IPS-18a (cell line): Measurements from ENCODE around the gene CRLF1.

Source experiments
- H3K27ac ChIP-seq: one replicate; pipeline ENCODE4 v1.5.1; 2013; ENCODE audit warnings: low read length
- H3K27me3 ChIP-seq: one replicate; pipeline ENCODE4 v1.6.1; 2013; ENCODE audit warnings: mild to moderate bottlenecking, low read length; ENCODE audit not compliant: control insufficient read depth, insufficient read depth
- H3K36me3 ChIP-seq: one replicate; pipeline ENCODE4 v1.6.1; 2013; ENCODE audit warnings: low read depth, low read length; ENCODE audit not compliant: control insufficient read depth
- H3K4me1 ChIP-seq: one replicate; pipeline ENCODE4 v1.6.1; 2013; ENCODE audit warnings: low read depth, low read length; ENCODE audit not compliant: control insufficient read depth
- H3K4me3 ChIP-seq: one replicate; pipeline ENCODE4 v1.5.1; 2013; ENCODE audit warnings: low read length
- H3K9ac ChIP-seq: one replicate; pipeline ENCODE4 v1.6.1; 2013; ENCODE audit warnings: mild to moderate bottlenecking, low read length, moderate library complexity
- H3K9me3 ChIP-seq: one replicate; pipeline ENCODE4 v1.6.1; 2013; ENCODE audit warnings: low read depth, low read length; ENCODE audit not compliant: control insufficient read depth

The CRLF1 gene

DNA sequence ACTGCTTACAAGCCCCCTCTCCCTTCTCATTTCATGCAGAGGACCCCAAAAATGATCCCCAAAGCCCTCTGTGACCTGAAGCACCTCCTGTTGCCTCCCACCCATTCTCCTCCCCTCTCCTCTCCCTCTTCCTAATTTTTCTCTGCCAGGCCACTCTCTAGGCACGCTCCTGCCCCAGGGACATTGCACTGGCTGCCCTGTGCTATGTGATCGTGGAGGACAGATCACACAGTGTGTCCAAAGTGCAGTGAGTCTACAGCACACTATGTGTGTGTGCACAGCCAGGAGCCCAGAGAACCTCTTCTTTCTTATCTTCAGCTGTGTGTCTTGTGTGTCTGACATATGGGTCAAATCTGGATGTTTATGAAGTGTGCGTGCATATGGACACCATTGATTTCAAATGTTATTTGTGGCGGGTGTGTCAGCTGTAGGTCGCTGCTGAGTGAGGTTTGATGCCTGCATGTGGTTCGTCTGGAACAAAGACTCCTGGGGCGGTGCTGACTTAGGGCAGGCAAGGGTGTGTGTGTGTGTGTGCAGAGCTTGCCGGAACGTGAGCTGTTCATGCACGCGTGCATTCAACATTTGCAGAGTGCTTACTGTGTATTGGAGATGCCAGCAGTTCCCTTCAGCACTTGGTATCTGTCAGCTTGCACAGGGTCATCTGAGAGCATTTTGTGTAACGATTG, 28.2 kb upstream of the CRLF1 start:
- H3K36me3 ChIP-seq: no peaks in the 10 kb centered on the region
- H3K4me3 ChIP-seq: no peak overlapping the region
- H3K27ac ChIP-seq: no peak overlapping the region
- H3K4me1 ChIP-seq: peaks cover 6% of the 10 kb centered on the region
- H3K27me3 ChIP-seq: peaks cover 11% of the 10 kb centered on the region
- no peak overlapping the region for H3K9ac ChIP-seq
- H3K9me3 ChIP-seq: no peaks in the 10 kb centered on the region

DNA sequence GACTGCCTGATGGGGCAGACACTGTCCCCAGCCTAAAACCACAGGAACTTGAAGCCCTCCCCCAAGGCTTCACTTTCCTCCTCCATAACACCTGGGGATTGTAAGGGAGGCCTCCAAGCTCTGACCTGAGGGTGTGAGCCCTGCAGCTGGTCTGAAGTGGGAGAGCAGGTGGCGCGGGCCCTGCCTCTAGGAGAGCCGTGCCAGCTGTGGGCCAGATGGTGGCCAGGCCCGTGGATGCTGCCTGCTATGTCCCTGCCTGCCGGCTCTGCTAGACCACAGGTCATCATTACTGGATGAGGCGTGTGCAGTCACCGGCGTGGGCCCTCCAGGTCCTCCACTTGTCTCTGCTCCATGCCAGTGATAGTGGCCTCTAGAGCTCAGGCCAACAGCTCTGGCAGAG, 26.7 kb upstream of the CRLF1 start:
- no peak overlapping the region for H3K4me3 ChIP-seq
- H3K27me3 ChIP-seq: peaks cover 11% of the 10 kb centered on the region
- H3K9me3 ChIP-seq: no peaks in the 10 kb centered on the region
- peaks cover 6% of the 10 kb centered on the region for H3K4me1 ChIP-seq
- no peak overlapping the region for H3K9ac ChIP-seq
- H3K36me3 ChIP-seq: no peaks in the 10 kb centered on the region
- H3K27ac ChIP-seq: no peak overlapping the region

DNA sequence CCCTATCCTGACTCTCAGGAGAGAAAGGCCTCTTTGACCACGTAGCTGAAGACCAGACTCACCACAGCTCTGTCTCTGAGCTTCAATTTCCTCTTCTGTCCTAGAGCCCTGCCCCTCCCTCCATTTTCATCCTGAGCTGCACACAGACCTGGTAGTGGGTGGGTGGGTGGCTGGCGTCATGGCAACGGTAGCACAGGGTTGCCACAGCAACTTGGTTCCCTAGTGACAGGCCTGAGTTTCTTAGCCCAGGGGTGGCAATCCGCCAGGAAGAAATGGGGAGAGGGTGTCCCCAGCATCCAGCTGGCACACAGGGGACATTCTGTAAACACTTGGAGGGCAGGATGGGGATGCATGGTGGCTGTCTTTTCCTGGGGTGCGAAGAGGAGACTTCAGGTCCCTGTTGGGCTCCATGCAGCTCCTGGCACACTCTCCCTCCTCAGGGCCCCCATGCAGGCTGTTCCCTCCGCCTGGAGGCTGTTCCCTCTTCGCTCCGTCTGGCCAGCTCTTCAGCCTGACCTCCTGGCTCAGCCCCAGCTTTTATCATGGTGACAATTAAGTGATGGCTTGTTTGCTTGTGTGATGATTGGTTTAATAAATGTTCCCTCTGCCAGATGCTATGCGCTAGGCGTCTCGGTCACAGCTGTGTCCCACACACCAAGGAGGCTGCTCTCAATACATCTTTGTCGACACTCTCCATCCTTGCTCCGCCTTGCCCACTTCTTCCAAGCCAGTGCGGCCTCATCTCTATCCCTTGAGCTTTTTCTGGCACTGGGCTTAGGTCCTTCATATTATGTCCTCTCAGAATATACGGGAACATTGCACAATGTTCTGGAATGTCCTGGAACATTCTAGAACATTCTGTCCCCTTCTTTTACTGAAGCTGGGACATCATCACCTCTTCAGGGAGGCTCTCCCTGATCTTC, 22.8 kb upstream of the CRLF1 start:
- Histone ChIP-seq H3K4me3 (no peak overlapping the region), H3K27me3 (peaks cover 1% of the 10 kb centered on the region), H3K4me1 (no peaks in the 10 kb centered on the region), H3K9ac (no peak overlapping the region), H3K27ac (no peak overlapping the region), H3K36me3 (no peaks in the 10 kb centered on the region), H3K9me3 (no peaks in the 10 kb centered on the region)

DNA sequence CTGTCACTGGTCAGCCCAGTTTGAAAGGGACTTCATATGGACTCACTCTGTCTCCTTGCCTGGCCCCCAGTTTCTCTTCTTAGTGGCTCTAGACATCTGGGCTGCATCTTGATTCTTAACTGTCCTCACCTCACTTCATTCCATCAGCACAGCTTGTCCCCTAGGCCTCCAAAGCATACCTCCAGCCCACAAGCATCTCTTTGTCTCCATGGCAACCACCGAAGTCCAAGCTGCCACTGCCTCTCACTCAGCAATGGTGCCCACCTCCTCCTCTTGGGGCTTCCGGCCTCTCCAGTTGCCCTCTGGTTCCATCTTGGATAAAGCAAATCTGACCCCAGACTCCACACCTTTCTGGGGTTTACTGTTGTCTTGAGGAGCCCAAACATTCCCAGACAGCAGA, 20.3 kb upstream of the CRLF1 start:
- Histone ChIP-seq H3K27ac (no peak overlapping the region), H3K4me3 (no peak overlapping the region), H3K27me3 (no peaks in the 10 kb centered on the region), H3K36me3 (no peaks in the 10 kb centered on the region), H3K9me3 (no peaks in the 10 kb centered on the region), H3K9ac (no peak overlapping the region), H3K4me1 (no peaks in the 10 kb centered on the region)

DNA sequence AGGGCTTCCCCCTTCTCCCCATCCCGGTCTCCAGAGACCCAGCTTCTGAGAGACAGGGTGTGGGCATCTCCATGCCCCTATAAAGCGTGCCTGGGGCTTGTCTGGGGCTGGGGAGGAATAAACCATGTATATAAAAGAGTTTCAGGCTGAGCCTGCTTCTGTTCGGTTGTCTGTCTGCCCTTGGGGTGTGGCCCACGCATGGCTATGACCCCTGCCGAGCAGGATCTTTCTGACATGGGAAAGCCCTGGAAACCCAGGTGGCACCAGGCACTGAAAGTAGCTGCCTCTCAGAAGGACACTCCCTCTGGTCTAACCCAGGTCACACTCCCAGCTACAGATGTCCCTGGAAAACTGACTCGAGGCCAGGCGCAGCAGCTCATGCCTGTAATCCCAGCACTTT, 14.3 kb upstream of the CRLF1 start:
- no peak overlapping the region for H3K4me3 ChIP-seq
- no peak overlapping the region for H3K27ac ChIP-seq
- no peak overlapping the region for H3K9ac ChIP-seq
- H3K36me3 ChIP-seq: no peaks in the 10 kb centered on the region
- no peaks in the 10 kb centered on the region for H3K4me1 ChIP-seq
- H3K9me3 ChIP-seq: no peaks in the 10 kb centered on the region
- peaks cover 4% of the 10 kb centered on the region for H3K27me3 ChIP-seq

DNA sequence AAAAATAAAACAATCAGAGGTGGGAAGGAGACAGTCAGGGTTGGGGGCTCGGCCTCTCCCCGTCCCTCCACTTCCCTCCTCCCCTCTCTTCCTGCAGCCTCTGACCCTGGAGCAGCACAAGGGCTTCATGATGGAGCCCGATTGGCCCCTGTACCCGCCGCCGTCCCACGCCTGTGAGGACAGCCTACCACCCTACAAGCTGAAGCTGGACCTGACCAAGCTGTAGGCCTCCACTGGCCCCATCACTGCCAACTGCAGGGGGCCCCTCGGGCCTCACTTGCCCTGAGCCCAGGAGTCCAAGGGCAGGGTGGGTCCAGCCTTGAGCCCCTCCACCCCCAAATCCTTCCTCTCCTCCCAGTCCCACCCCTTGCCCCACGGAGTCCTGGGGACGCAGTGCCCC, 13.7 kb upstream of the CRLF1 start:
- H3K4me1 ChIP-seq: no peaks in the 10 kb centered on the region
- H3K36me3 ChIP-seq: no peaks in the 10 kb centered on the region
- H3K27ac ChIP-seq: no peak overlapping the region
- H3K4me3 ChIP-seq: no peak overlapping the region
- H3K9me3 ChIP-seq: no peaks in the 10 kb centered on the region
- H3K9ac ChIP-seq: no peak overlapping the region
- peaks cover 10% of the 10 kb centered on the region for H3K27me3 ChIP-seq

DNA sequence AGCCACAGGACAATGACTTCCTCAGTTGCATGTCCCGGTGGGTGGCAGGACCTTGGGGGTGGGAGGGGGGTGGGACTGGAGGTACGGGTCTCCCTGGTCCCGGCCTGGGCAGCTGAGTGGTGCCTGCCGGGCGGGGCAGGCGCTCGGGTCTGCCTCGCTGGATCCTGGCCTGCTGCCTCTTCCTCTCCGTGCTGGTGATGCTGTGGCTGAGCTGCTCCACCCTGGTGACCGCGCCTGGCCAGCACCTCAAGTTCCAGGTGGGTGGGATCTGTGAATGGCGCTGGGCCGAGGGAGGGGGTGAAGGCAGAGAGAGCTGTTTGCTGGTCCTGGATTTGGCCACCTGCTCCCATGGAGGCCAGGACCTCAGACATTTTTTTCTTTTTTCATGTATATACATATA, 11.6 kb upstream of the CRLF1 start:
- H3K27me3 ChIP-seq: peaks cover 30% of the 10 kb centered on the region
- H3K9me3 ChIP-seq: no peaks in the 10 kb centered on the region
- no peak overlapping the region for H3K27ac ChIP-seq
- H3K9ac ChIP-seq: no peak overlapping the region
- peaks cover 3% of the 10 kb centered on the region for H3K4me1 ChIP-seq
- H3K36me3 ChIP-seq: no peaks in the 10 kb centered on the region
- H3K4me3 ChIP-seq: no peak overlapping the region

DNA sequence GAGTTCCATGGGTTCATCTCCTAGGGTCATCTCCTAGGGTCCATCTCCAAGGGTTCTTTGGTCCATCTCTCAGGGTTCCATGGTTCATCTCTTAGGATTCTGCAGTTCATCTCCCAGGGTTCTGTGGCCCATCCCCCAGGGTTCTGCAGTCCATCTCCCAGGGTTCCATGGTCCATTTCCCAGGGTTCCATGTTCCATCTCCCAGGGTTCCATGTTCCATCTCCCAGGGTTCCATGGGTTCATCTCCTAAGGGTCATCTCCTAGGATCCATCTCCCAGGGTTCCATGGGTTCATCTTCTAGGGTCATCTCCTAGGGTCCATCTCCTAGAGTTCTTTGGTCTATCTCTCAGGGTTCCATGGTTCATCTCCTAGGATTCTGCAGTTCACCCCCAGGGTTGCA, 11.0 kb upstream of the CRLF1 start:
- Histone ChIP-seq H3K36me3 (no peaks in the 10 kb centered on the region), H3K4me1 (peaks cover 5% of the 10 kb centered on the region), H3K27ac (no peak overlapping the region), H3K9me3 (no peaks in the 10 kb centered on the region), H3K27me3 (peaks cover 37% of the 10 kb centered on the region), H3K9ac (no peak overlapping the region), H3K4me3 (no peak overlapping the region)

DNA sequence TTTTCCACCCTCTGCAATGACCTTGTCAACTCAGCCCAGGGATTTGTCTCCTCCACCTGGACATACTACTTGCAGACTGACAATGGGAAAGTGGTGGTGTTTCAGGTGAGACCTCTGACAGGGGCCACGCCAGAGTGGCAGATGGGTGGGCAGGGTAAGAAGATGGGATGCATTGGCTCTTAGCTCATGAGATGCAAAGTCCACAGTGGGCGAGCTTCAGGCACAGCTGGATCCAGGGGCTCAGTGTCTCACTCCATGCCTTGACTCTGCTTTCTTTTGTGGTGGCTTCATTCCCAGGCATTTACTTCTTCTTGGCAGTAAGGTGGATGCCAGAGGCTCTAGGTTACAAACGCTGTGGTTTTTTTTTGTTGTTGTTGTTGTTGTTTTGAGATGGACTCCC, 9.4 kb upstream of the CRLF1 start:
- Histone ChIP-seq H3K9me3 (no peaks in the 10 kb centered on the region), H3K4me1 (peaks cover 15% of the 10 kb centered on the region), H3K9ac (no peak overlapping the region), H3K4me3 (no peak overlapping the region), H3K27me3 (peaks cover 53% of the 10 kb centered on the region), H3K36me3 (no peaks in the 10 kb centered on the region), H3K27ac (no peak overlapping the region)

DNA sequence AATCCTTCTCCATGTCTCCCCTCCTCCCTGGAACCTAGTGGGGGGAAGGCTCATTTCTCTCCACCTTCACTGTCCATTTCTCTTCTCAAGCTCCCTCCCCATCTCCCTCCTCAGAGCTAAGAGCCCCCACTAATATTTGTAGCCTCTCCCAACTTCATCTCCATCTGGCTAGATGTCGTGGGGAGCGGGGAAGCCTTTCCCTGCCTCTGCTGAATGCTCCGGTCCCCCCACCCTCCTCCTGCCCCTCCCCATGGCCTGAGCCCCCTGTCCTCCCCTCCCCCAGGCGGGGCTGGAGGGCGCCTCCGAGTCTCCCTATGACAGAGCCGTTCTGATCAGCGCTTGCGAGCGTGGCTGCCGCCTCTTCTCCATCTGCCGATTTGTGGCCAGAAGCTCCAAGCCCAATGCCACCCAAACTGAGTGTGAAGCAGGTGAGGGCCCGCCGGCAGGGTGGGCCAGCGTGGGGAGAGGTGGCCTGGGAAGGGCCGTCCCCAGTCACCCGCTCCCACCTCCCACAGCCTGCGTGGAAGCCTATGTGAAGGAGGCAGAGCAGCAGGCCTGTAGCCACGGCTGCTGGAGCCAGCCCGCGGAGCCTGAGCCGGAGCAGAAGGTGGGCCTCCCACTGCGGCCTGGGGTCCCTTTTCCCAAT, 7.1 kb upstream of the CRLF1 start:
- H3K27ac ChIP-seq: no peak overlapping the region
- peaks cover 76% of the 10 kb centered on the region for H3K27me3 ChIP-seq
- H3K4me3 ChIP-seq: peak overlapping the region; percentile 59
- H3K9ac ChIP-seq: no peak overlapping the region
- H3K9me3 ChIP-seq: no peaks in the 10 kb centered on the region
- H3K36me3 ChIP-seq: no peaks in the 10 kb centered on the region
- H3K4me1 ChIP-seq: peaks cover 29% of the 10 kb centered on the region

DNA sequence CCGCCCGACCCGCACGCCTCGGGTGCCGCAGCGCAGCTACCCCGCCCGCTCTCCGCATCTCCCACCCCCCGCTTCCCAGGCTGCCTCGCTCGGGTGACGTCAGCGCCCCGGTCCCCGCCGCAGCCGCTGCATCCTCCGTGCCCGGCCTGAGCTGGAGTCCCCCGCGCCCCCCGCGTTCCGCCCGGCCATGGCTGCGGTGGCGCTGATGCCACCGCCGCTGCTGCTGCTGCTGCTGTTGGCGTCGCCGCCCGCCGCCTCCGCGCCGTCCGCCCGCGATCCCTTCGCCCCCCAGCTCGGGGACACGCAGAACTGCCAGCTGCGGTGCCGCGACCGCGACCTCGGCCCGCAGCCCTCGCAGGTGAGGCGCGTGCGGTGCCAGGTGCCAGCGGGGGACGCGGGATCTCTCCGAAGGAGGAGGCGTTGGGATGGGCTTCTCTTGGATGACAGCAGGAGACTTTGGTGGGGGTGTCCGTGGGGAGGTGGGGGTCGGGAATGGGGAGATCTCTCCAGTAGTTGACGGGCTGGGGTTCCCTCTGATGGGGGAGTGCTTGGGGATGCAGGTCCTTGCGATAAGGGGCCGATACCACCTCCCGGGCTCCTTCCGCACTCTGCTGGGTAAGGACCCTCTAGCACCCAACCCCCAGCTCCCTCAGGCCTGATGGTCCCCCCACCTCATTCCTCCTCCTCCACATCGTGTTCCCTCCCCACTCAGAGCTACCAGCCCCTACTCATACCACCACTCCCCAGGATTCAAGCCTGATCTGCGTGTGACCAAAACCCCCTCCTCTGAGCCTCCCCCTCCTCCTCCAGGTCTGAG, 6.4 kb upstream of the CRLF1 start, which contains the start of gene TMEM59L:
Gene TMEM59L, plus strand, starts transcription at position 99 of the 817 bp plus-strand sequence. Its CDS starts 89 bp downstream, at position 188.
- Histone ChIP-seq H3K9me3 (no peaks in the 10 kb centered on the region), H3K9ac (no peak within 1 kb of the TSS), H3K36me3 (no peaks in the 10 kb centered on the region), H3K27ac (no peak within 1 kb of the TSS), H3K27me3 (peaks cover 83% of the 10 kb centered on the region), H3K4me1 (peaks cover 35% of the 10 kb centered on the region), H3K4me3 (peak within 1 kb of the TSS; percentile 59)
